MM.1S (cell line): Measurements from ENCODE around the gene RBM27.

Experiments used
- DNase-seq: peaks from one replicate; pipeline ENCODE4 v3.0.0-alpha.2; 2015
- H2AFZ ChIP-seq: fragments of 300-600 bp; sonication (generic); 2 replicates; pipeline ENCODE4 v1.6.0; 2016; ENCODE audit warnings: antibody characterized with exemption, low read length
- H3F3A ChIP-seq: fragments of 300-600 bp; sonication (generic); 2 replicates; pipeline ENCODE4 v1.6.1; 2016; ENCODE audit warnings: mild to moderate bottlenecking, antibody characterized with exemption, low read length, moderate library complexity, mixed read lengths; ENCODE audit not compliant: insufficient read depth
- H3K27ac ChIP-seq: fragments of 300-600 bp; sonication (generic); 2 replicates; pipeline ENCODE4 v1.5.1; 2016; ENCODE audit warnings: mild to moderate bottlenecking, low read length
- H3K27me3 ChIP-seq: fragments of 300-600 bp; sonication (generic); replicated peaks from 2 replicates; pipeline ENCODE4 v1.6.0; 2016; ENCODE audit warnings: low read length; ENCODE audit not compliant: insufficient read depth
- H3K36me3 ChIP-seq: fragments of 300-600 bp; sonication (generic); replicated peaks from 2 replicates; pipeline ENCODE4 v1.6.1; 2016; ENCODE audit warnings: mild to moderate bottlenecking, low read length, mixed read lengths; ENCODE audit not compliant: insufficient read depth
- H3K4me1 ChIP-seq: fragments of 300-600 bp; sonication (generic); 2 replicates; pipeline ENCODE4 v1.6.1; 2016; ENCODE audit warnings: low read length, mixed read lengths
- H3K4me2 ChIP-seq: fragments of 300-600 bp; sonication (generic); 2 replicates; pipeline ENCODE4 v1.6.0; 2016; ENCODE audit warnings: low read depth, low read length
- H3K4me3 ChIP-seq: fragments of 300-600 bp; sonication (generic); 2 replicates; pipeline ENCODE4 v1.5.1; 2016; ENCODE audit warnings: low read length, mixed read lengths
- H3K79me2 ChIP-seq: fragments of 300-600 bp; sonication (generic); 2 replicates; pipeline ENCODE4 v1.6.1; 2016; ENCODE audit warnings: mixed run types, low read length, mixed read lengths
- H3K9ac ChIP-seq: fragments of 300-600 bp; sonication (generic); 2 replicates; pipeline ENCODE4 v1.6.1; 2016; ENCODE audit warnings: low read length, mixed read lengths
- H3K9me2 ChIP-seq: fragments of 300-600 bp; sonication (generic); replicated peaks from 2 replicates; pipeline ENCODE4 v1.6.1; 2016; ENCODE audit warnings: mild to moderate bottlenecking, low read length, mixed read lengths; ENCODE audit not compliant: insufficient read depth
- H3K9me3 ChIP-seq: fragments of 300-600 bp; sonication (generic); replicated peaks from 2 replicates; pipeline ENCODE4 v1.6.1; 2016; ENCODE audit warnings: mild to moderate bottlenecking, low read length, mixed read lengths; ENCODE audit not compliant: insufficient read depth
- H4K20me1 ChIP-seq: fragments of 300-600 bp; sonication (generic); 2 replicates; pipeline ENCODE4 v1.6.1; 2016; ENCODE audit warnings: mild to moderate bottlenecking, low read length, moderate library complexity, mixed read lengths; ENCODE audit not compliant: insufficient read depth
- CTCF ChIP-seq: fragments of 300-600 bp; sonication (generic); IDR thresholded peaks from 2 replicates; pipeline ENCODE4 v1.5.1; 2016; ENCODE audit warnings: antibody characterized with exemption, low read length, mixed read lengths
- EZH2 ChIP-seq: fragments of 300-600 bp; sonication (generic); optimal IDR thresholded peaks from 2 replicates; pipeline ENCODE3; 2017; ENCODE audit warnings: low read depth, mild to moderate bottlenecking, antibody characterized with exemption, low read length, mixed read lengths
- EZH2phosphoT487 ChIP-seq: fragments of 300-600 bp; sonication (generic); IDR thresholded peaks from 2 replicates; pipeline ENCODE4 v1.6.1; 2018; ENCODE audit warnings: antibody characterized with exemption, low read length

RBM27 gene

GRCh38 chr5:146219243-146219642 lies 15.8 kb downstream of the RBM27 start:
- TF ChIP-seq CTCF: no peak
- no peak for TF ChIP-seq EZH2
- TF ChIP-seq EZH2phosphoT487: no peak
- H3K4me1 ChIP-seq: no peaks in the 10 kb centered on the region

GRCh38 chr5:146221234-146221633 lies 17.8 kb downstream of the RBM27 start:
- no peak overlapping the region for H3K4me3 ChIP-seq
- no peaks in the 10 kb centered on the region for H3K4me1 ChIP-seq
- peaks cover 50% of the 10 kb centered on the region for H3K79me2 ChIP-seq
- H3K9me3 ChIP-seq: no peaks in the 10 kb centered on the region
- no peak overlapping the region for H3K4me2 ChIP-seq
- TF ChIP-seq EZH2 (no peak), EZH2phosphoT487 (no peak), CTCF (no peak)
- no peaks in the 10 kb centered on the region; the same call in 1 of the 2 replicates for H3K36me3 ChIP-seq
- no peak for DNase-seq
- H3K27ac ChIP-seq: no peak overlapping the region
- H3F3A ChIP-seq: no peaks in the 10 kb centered on the region
- no peaks in the 10 kb centered on the region for H4K20me1 ChIP-seq
- H3K9me2 ChIP-seq: no peaks in the 10 kb centered on the region
- H3K9ac ChIP-seq: no peak overlapping the region
- no peak overlapping the region for H2AFZ ChIP-seq
- no peaks in the 10 kb centered on the region for H3K27me3 ChIP-seq

More at GRCh38 chr5:146219243-146219642, 15.8 kb downstream of the RBM27 start:
- H3K4me2 ChIP-seq: no peak overlapping the region
- H3K27ac ChIP-seq: no peak overlapping the region
- no peaks in the 10 kb centered on the region for H3K27me3 ChIP-seq
- H3K9ac ChIP-seq: no peak overlapping the region
- no peak for DNase-seq
- H2AFZ ChIP-seq: no peak overlapping the region
- no peak overlapping the region for H3K4me3 ChIP-seq
- H4K20me1 ChIP-seq: no peaks in the 10 kb centered on the region
- no peaks in the 10 kb centered on the region for H3K9me3 ChIP-seq
- peaks cover 64% of the 10 kb centered on the region for H3K79me2 ChIP-seq
- H3K9me2 ChIP-seq: no peaks in the 10 kb centered on the region
- no peaks in the 10 kb centered on the region for H3F3A ChIP-seq
- H3K36me3 ChIP-seq: no peaks in the 10 kb centered on the region; the same call in 1 of the 2 replicates

- Histone ChIP-seq H3K4me1 (no peaks in the 10 kb centered on the region), H3F3A (no peaks in the 10 kb centered on the region), H3K4me3 (no peak overlapping the region), H2AFZ (no peak overlapping the region), H3K27ac (no peak overlapping the region), H3K9me3 (no peaks in the 10 kb centered on the region), H3K79me2 (peaks cover 49% of the 10 kb centered on the region), H3K9ac (no peak overlapping the region), H3K4me2 (no peak overlapping the region), H3K36me3 (no peaks in the 10 kb centered on the region; the same call in 1 of the 2 replicates), H3K9me2 (no peaks in the 10 kb centered on the region), H4K20me1 (no peaks in the 10 kb centered on the region), H3K27me3 (no peaks in the 10 kb centered on the region)
- TF ChIP-seq CTCF: no peak
- TF ChIP-seq EZH2phosphoT487: no peak
- no peak for TF ChIP-seq EZH2
- no peak for DNase-seq
Observed at GRCh38 chr5:146222005-146222404, 18.6 kb downstream of the RBM27 start.
